Panc1 (cell line): ENCODE data around the gene HSDL1. TPM values are rescaled to one million over a fixed set of nuclear protein-coding genes. Genes with fewer than 3 reads are reported as not detected.

ENCODE experiments used
- ATAC-seq: fragments of 200-7000 bp; cut with Tn5 transposase; 2 replicates; pipeline ENCODE4 v1.9.1; 2020; ENCODE audit warnings: mild to moderate bottlenecking, moderate library complexity
- BruUV-seq: library from RNA; stranded (reverse); fragments of 400-500 nt; replicated peaks from 2 replicates; lab custom pipeline; 2021; lab: Mats Ljungman, UMichigan
- CTCF ChIA-PET: fragments of 300-600 bp; sonication (Branson Sonifier 250); formaldehyde crosslinking; loops from one replicate; lab custom pipeline; 2022; ENCODE audit warnings: antibody characterized with exemption; lab: Charles Lee
- POLR2A ChIA-PET: fragments of 300-600 bp; sonication (Branson Sonifier 250); formaldehyde crosslinking; loops from one replicate; lab custom pipeline; 2022; ENCODE audit warnings: antibody characterized with exemption; lab: Charles Lee
- DNase-seq: peaks from one replicate; pipeline ENCODE4 v3.0.0-alpha.2; 2010; ENCODE audit warnings: low read depth, low spot score
- H3K27ac ChIP-seq: 2 replicates; pipeline ENCODE4 v1.5.1; 2011; ENCODE audit warnings: mild to moderate bottlenecking, low read length, inconsistent platforms
- H3K27me3 ChIP-seq: fragments of 200-500 bp; sonication (Bioruptor generic); 2 replicates; pipeline ENCODE4 v1.6.0; 2014; ENCODE audit warnings: low read length, inconsistent platforms; ENCODE audit not compliant: control insufficient read depth, insufficient read depth
- H3K36me3 ChIP-seq: fragments of 200-500 bp; sonication (Bioruptor generic); 2 replicates; pipeline ENCODE4 v1.5.1; 2014; ENCODE audit warnings: inconsistent platforms, mild to moderate bottlenecking, low read length, moderate library complexity; ENCODE audit not compliant: control insufficient read depth, insufficient read depth
- H3K4me1 ChIP-seq: 2 replicates; pipeline ENCODE4 v1.5.1; 2011; ENCODE audit warnings: inconsistent platforms, mild to moderate bottlenecking, low read length, moderate library complexity; ENCODE audit not compliant: control insufficient read depth, insufficient read depth
- H3K4me3 ChIP-seq, 2 experiments: 2 replicates each; pipeline ENCODE4 v1.5.1; 2011 to 2012; ENCODE audit warnings: low read depth in 2 of 2, low read length in 2 of 2, mild to moderate bottlenecking in 2 of 2, inconsistent platforms in 1 of 2, moderate library complexity in 1 of 2
- H3K9me3 ChIP-seq: fragments of 200-500 bp; sonication (Bioruptor generic); 2 replicates; pipeline ENCODE4 v1.5.1; 2014; ENCODE audit warnings: low read depth, mild to moderate bottlenecking, inconsistent platforms, low read length, moderate library complexity; ENCODE audit not compliant: control insufficient read depth, insufficient read depth
- CTCF ChIP-seq: fragments of 450-650 bp; IDR thresholded peaks from 2 replicates; pipeline ENCODE4 v1.5.1; 2017; ENCODE audit warnings: mild to moderate bottlenecking
- POLR2AphosphoS5 ChIP-seq: IDR thresholded peaks from 2 replicates; pipeline ENCODE4 v1.6.1; 2012; ENCODE audit warnings: mild to moderate bottlenecking, low read depth, low read length, moderate library complexity
- REST ChIP-seq, 2 experiments: IDR thresholded peaks; 2 replicates each; pipeline ENCODE4 v1.6.1; 2011 to 2012; ENCODE audit warnings: low read depth in 2 of 2, control low read depth in 1 of 2, low read length in 1 of 2, mild to moderate bottlenecking in 1 of 2, moderate library complexity in 1 of 2; ENCODE audit not compliant: insufficient read depth in 1 of 2
- SIN3A ChIP-seq: IDR thresholded peaks from 2 replicates; pipeline ENCODE4 v1.6.1; 2012; ENCODE audit warnings: low read depth, mild to moderate bottlenecking, low read length, moderate library complexity, borderline replicate concordance; ENCODE audit not compliant: insufficient read depth
- TCF7L2 ChIP-seq: IDR thresholded peaks from 2 replicates; pipeline ENCODE4 v1.6.1; 2011; ENCODE audit warnings: mild to moderate bottlenecking, low read depth, low read length, inconsistent platforms
- in situ Hi-C: cut with HindIII; loops from 2 replicates; pipeline ENCODE4 v1.10.0; 2016; ENCODE audit warnings: low sequenced_read_pairs, low pct_unique_long_range_greater_than_20kb
- intact Hi-C: fragments of 100-400 bp; cut with micrococcal nuclease; formaldehyde crosslinking; loops from one replicate; pipeline ENCODE4 v1.10.0; 2022; ENCODE audit not compliant: unreplicated experiment
- total RNA-seq: library from RNA; stranded (reverse); gene quantifications from one replicate; pipeline ENCODE4 v1.2.1, GENCODE V29; 2021; ENCODE audit not compliant: unreplicated experiment

HSDL1 gene
- total RNA-seq, 1 experiment from 2014 or later = 24.6 TPM

DNA sequence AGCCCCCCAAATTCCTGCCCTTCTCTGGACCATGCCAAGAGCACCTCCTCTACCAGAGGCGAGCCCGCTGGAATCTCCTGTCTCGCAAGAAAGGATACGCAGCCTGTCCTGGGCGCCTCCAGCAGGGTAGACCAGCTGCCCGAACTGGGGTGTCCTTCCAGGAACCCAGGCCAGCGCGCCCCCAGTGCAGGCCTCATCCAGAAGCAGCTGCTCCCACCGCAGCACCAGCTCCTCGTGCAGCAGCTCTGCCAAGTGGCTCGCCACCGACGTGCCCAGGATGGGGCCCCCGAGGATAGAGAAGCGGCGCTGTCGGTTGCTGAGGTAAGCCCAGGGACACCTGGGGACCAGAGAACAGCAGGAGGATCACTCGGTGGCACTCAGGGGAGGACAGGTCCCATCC is 37.1 kb upstream of the HSDL1 start:
- Histone ChIP-seq H3K4me1 (peaks cover 7% of the 10 kb centered on the region), H3K27me3 (no peaks in the 10 kb centered on the region), H3K9me3 (no peaks in the 10 kb centered on the region), H3K36me3 (peaks cover 4% of the 10 kb centered on the region; the same call in 1 of the 2 replicates), H3K4me3 (no peak overlapping the region), H3K27ac (no peak overlapping the region)
- TF ChIP-seq SIN3A (no peak), CTCF (no peak), POLR2AphosphoS5 (no peak), REST (IDR thresholded peaks at IDR 0.05; ENCODE audit: insufficient read depth in 1 of 2, low read depth in 2 of 2, low read length in 1 of 2) (no peak), TCF7L2 (no peak)
- ATAC-seq (no peak), DNase-seq (no peak)
- in situ Hi-C loops = no loop called here
- ChIA-PET CTCF (no interaction called here), POLR2A (interaction anchor here (0.5 kb wide), 1 partner anchor 516 kb away, joined by 5 read pairs; no protein-coding TSS in a partner anchor)
- intact Hi-C loops = loop anchor here (5.0 to 10.0 kb wide), 2 partner anchors 125 to 303 kb away; no protein-coding TSS in a partner anchor
- no TSS peak for BruUV-seq

DNA sequence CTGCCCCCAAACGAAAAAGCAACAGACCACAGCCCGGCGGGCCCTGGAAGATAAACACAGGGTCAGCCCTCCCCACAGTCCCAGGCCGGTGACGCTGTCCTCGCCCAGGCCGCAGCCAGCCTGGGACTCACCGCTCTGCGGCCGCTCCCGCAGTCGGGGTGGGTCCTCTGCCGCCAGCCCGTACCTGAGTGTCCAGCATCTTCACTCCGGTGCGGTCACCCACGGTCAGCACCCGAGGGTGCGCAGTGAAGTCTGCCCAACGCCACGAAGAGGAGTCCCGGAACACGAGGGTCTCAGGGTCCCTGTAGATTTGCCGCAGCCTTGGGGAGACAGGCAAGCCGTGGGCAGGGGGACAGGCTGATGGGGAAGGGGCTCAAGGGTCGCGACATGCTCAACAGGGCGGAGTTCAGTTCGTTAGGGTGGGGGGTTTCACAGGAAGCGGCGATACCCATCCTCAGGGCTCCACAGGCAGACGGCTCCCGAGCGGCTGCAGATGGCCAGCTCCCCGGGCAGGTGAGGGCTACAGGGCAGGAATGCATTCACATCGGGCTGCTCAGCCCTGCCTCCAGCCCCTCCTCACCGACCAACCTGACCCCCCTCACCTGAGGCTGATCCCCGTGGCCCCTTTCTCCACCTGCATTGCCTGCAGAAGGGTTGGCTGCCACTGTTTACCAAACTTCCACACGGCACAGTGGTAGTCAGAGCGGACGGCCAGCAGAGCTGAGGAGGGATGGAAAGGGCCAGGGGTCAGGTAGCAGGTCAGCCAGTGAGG is 36.4 kb upstream of the HSDL1 start:
- no TSS peak for BruUV-seq
- in situ Hi-C loops (no loop called here), intact Hi-C loops (loop anchor here (5.0 to 10.0 kb wide), 2 partner anchors 126 to 303 kb away; no protein-coding TSS in a partner anchor)
- Histone ChIP-seq H3K4me1 (peaks cover 14% of the 10 kb centered on the region), H3K27me3 (no peaks in the 10 kb centered on the region), H3K27ac (no peak overlapping the region), H3K36me3 (peaks cover 1% of the 10 kb centered on the region; the same call in 1 of the 2 replicates), H3K9me3 (no peaks in the 10 kb centered on the region), H3K4me3 (no peak overlapping the region)
- ATAC-seq (no peak), DNase-seq (no peak)
- ChIA-PET CTCF (no interaction called here), POLR2A (no interaction called here)
- TF ChIP-seq TCF7L2 (no peak), CTCF (no peak), SIN3A (no peak), POLR2AphosphoS5 (no peak)
